Nephron (organoid): ENCODE measurements around the gene TIMP3.

Experiments used
- H3K27ac Mint-ChIP-seq, 3 experiments: 2 replicates each; pipeline ENCODE4 v1.8.0; 2020; ENCODE audit warnings: mixed read lengths in 3 of 3, mild to moderate bottlenecking in 2 of 3, moderate library complexity in 1 of 3
- H3K27me3 Mint-ChIP-seq: 2 replicates; pipeline ENCODE4 v1.8.0; 2021; ENCODE audit warnings: low read depth, mild to moderate bottlenecking, moderate library complexity, mixed read lengths
- H3K36me3 Mint-ChIP-seq: 2 replicates; pipeline ENCODE4 v1.8.0; 2020; ENCODE audit warnings: low read depth, mixed read lengths
- H3K4me1 Mint-ChIP-seq: 2 replicates; pipeline ENCODE4 v1.8.0; 2020; ENCODE audit warnings: mixed read lengths
- H3K4me3 Mint-ChIP-seq, 3 experiments: 2 replicates each; pipeline ENCODE4 v1.8.0; 2020; ENCODE audit warnings: mild to moderate bottlenecking in 3 of 3, mixed read lengths in 3 of 3, moderate library complexity in 2 of 3
- H3K9me3 Mint-ChIP-seq: 2 replicates; pipeline ENCODE4 v1.8.0; 2020; ENCODE audit warnings: mixed read lengths
- TF ChIP-seq, protein P1 (sequence below), 3 experiments: fragments of 200-600 bp; sonication (generic); IDR thresholded peaks; one replicate each; pipeline ENCODE4 v1.5.0; 2021; ENCODE audit warnings: antibody characterized with exemption in 3 of 3; ENCODE audit not compliant: unreplicated experiment in 3 of 3

Gene TIMP3

DNA sequence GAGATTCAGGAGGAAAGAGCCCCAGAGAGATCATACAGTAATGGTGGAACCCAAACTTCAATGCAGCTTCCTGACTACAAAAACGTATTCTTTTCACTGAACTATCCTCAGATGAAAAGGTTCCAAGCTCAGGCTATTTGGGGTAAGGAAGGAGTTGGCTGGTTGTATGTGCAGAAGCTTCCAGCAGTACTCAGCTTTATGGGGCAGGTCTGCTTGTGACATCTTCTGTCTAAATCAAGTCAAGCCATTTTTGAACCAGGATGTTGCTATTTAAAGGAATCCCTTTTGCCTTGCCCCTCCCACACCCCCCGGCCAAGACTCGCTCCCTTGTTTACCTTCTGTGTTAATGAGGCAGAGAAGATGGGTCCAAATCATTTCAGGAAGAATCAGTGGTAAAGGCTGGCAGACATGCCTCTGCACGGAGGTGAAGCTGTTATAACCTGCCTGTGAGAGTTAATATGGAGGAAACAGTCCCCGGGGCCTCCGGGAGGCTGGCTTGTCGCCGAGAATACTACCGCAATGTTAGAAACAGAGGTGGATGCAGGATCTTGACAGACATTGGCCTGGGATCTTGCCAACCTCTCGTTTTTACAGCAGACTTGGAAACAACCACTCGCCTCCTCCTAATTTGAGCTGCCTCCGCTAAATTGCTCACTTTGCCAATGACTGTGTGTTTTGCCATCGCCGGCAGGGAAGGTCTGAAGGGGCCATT is 45.4 kb downstream of the TIMP3 start:
- Mint-ChIP-seq H3K9me3 (no peaks in the 10 kb centered on the region), H3K4me3 (peak overlapping the region in 1 of 3 experiments; percentile 31), H3K36me3 (peaks cover 15% of the 10 kb centered on the region), H3K27ac (peak overlapping the region; percentile 14 to 74 (median 60)), H3K4me1 (peaks cover 68% of the 10 kb centered on the region), H3K27me3 (no peaks in the 10 kb centered on the region)
- TF ChIP-seq, protein P1, sequence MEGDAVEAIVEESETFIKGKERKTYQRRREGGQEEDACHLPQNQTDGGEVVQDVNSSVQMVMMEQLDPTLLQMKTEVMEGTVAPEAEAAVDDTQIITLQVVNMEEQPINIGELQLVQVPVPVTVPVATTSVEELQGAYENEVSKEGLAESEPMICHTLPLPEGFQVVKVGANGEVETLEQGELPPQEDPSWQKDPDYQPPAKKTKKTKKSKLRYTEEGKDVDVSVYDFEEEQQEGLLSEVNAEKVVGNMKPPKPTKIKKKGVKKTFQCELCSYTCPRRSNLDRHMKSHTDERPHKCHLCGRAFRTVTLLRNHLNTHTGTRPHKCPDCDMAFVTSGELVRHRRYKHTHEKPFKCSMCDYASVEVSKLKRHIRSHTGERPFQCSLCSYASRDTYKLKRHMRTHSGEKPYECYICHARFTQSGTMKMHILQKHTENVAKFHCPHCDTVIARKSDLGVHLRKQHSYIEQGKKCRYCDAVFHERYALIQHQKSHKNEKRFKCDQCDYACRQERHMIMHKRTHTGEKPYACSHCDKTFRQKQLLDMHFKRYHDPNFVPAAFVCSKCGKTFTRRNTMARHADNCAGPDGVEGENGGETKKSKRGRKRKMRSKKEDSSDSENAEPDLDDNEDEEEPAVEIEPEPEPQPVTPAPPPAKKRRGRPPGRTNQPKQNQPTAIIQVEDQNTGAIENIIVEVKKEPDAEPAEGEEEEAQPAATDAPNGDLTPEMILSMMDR (IDR thresholded peaks at IDR 0.05; ENCODE audit: unreplicated experiment in 3 of 3) = no peak

- H3K27me3 Mint-ChIP-seq = no peaks in the 10 kb centered on the region
- TF ChIP-seq, protein P1 (IDR thresholded peaks at IDR 0.05; ENCODE audit: unreplicated experiment in 3 of 3) = no peak
- H3K4me1 Mint-ChIP-seq = peaks cover 71% of the 10 kb centered on the region
- H3K4me3 Mint-ChIP-seq = no peak overlapping the region
- H3K27ac Mint-ChIP-seq = no peak overlapping the region
- no peaks in the 10 kb centered on the region for H3K9me3 Mint-ChIP-seq
- H3K36me3 Mint-ChIP-seq = peaks cover 14% of the 10 kb centered on the region
Measured at GRCh38 chr22:32848226-32848625, 46.7 kb downstream of the TIMP3 start.

GRCh38 chr22:32849501-32849900 is 48.0 kb downstream of the TIMP3 start:
- Mint-ChIP-seq H3K4me3 (no peak overlapping the region), H3K4me1 (peaks cover 62% of the 10 kb centered on the region), H3K36me3 (peaks cover 15% of the 10 kb centered on the region), H3K27ac (no peak overlapping the region), H3K9me3 (no peaks in the 10 kb centered on the region), H3K27me3 (peaks cover under 1% of the 10 kb centered on the region)
- TF ChIP-seq, protein P1 (IDR thresholded peaks at IDR 0.05; ENCODE audit: unreplicated experiment in 3 of 3) = no peak

DNA sequence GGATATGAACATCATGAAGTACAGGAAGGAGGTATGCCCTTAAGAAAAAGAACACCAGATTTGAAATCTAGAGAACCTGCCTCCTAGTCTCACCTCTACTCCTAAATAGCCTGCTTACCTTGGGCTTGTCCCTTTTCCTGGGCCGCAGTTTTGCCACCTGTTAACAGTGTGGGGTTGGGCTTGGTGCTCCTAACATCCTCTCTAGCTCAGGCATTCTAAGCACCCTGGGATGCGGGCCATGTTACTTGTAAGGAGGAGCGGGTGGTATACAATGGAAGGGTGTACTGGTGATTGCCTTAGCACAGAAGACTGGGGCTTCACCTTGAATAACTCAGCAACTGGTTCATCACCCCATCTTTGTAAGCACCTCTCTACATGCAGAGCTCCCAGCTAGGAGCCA is 48.7 kb downstream of the TIMP3 start:
- H3K27ac Mint-ChIP-seq = no peak overlapping the region
- peaks cover 61% of the 10 kb centered on the region for H3K4me1 Mint-ChIP-seq
- H3K36me3 Mint-ChIP-seq = peaks cover 19% of the 10 kb centered on the region
- peaks cover 4% of the 10 kb centered on the region for H3K27me3 Mint-ChIP-seq
- TF ChIP-seq, protein P1 (IDR thresholded peaks at IDR 0.05; ENCODE audit: unreplicated experiment in 3 of 3) = no peak
- H3K4me3 Mint-ChIP-seq = no peak overlapping the region
- H3K9me3 Mint-ChIP-seq = no peaks in the 10 kb centered on the region

DNA sequence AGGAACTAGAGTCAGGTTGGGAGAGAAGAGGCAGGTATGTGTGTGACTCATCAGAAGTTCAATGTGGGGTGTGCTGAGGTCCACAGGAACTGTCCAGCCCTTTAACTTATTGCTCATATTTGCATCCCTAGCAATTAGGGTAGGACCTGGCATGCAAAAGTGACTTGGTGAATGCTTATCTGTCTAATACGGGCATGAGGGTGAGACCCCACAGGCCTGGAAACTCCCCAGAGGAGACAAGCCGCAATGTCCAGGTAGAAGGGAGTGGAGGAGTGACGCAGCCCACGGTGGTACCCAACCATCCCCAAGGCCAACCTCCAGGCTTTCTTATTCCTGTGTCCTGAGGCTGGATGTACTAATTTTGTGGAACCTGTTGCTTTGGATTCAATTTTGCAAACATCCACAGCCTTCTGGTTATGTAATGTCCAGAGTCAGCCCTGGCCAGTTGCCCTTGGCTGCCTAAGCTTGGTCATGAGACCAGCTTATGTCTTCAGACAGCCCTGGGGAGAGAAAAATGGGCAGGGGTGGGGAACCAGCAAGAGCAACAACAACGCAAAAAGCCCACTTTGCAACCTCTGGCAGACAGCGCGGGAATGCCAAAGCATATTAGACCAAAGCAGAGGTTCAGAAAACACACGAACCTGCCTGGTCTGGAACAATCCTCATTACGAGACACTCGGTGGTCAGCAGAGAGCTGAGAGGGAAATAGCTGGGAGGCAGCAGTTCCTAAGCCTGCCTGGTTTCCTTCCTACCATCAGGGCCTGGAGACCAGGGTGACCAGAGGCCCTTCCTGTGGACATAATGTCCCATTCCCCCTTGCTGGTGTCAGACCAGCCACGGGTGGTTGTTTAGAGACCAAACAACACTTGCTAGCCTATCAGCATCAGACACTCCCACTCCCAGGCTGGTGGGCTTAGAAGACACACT is 49.3 kb downstream of the TIMP3 start:
- Mint-ChIP-seq H3K9me3 (no peaks in the 10 kb centered on the region), H3K27ac (no peak overlapping the region), H3K27me3 (peaks cover 4% of the 10 kb centered on the region), H3K4me3 (no peak overlapping the region), H3K4me1 (peaks cover 57% of the 10 kb centered on the region), H3K36me3 (peaks cover 20% of the 10 kb centered on the region)
- TF ChIP-seq, protein P1 (IDR thresholded peaks at IDR 0.05; ENCODE audit: unreplicated experiment in 3 of 3) = no peak
